ENCODE results near the gene TKFC. TPM values are rescaled to one million over a fixed set of nuclear protein-coding genes. Genes with fewer than 3 reads are reported as not detected.

The TKFC gene
- polyA plus RNA-seq, 1 experiment: 37.6 TPM

DNA sequence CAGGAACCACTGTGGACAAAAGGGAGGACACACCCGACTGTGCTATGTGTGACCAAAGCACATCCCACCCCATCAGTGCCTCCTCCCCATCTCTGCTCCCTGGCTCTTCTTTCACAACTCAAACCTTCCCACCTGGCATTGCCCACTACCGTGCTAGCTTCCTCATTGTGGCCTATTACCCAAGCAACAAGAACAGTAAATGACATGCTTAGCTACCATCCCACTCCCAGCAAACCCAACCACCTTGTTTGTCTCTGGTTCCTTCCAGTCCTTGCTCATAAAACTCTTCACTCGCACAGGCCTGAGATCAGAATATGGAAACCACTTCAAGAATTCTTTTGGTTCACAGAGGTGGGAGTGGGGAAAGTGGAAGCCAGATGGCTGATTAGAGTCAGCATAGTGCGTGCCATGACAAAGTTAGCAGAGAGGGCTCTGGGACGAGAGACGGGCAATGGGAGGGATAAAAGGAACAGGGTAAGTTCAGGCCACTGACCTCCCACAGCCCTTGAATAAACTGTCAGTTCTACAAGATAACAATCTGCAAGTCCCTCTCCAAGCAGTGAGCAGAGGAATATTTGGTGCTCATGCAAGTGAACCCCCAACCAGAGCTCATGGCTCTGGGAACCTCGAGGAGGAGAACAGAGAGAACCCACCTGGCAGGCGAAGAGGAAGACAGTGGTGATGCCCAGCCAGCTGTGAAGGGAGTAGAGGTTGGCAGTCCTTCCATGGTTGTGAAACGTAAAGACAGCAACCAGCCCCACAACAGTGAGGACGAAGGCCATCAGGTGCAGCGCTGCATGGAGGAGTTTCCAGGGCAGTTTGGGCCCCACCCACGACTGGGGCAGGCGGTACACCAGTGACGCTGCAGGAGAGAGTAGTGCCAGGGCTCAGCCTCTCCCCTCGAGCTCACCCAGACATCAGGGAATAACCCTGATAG, 20.4 kb downstream of the TKFC start:
- TF ChIP-seq, protein P1, sequence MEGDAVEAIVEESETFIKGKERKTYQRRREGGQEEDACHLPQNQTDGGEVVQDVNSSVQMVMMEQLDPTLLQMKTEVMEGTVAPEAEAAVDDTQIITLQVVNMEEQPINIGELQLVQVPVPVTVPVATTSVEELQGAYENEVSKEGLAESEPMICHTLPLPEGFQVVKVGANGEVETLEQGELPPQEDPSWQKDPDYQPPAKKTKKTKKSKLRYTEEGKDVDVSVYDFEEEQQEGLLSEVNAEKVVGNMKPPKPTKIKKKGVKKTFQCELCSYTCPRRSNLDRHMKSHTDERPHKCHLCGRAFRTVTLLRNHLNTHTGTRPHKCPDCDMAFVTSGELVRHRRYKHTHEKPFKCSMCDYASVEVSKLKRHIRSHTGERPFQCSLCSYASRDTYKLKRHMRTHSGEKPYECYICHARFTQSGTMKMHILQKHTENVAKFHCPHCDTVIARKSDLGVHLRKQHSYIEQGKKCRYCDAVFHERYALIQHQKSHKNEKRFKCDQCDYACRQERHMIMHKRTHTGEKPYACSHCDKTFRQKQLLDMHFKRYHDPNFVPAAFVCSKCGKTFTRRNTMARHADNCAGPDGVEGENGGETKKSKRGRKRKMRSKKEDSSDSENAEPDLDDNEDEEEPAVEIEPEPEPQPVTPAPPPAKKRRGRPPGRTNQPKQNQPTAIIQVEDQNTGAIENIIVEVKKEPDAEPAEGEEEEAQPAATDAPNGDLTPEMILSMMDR (IDR thresholded peaks at IDR 0.05; ENCODE audit: insufficient read depth, low read depth, low read length): no peak
- Histone ChIP-seq H3K36me3 (ENCODE audit: control insufficient read depth, insufficient read depth, low read length) (peaks cover 13% of the 10 kb centered on the region), H3K4me3 (ENCODE audit: low read depth, low read length) (no peak overlapping the region), H3K27me3 (ENCODE audit: control insufficient read depth, insufficient read depth, low read length) (no peaks in the 10 kb centered on the region)
- POLR2A ChIA-PET: no interaction called here
- DNase-seq (ENCODE audit: low read depth): no peak
- CTCF ChIA-PET: interaction anchor here (1.6 to 2.1 kb wide), 2 partner anchors 17 kb away, joined by 10 to 12 read pairs; no protein-coding TSS in a partner anchor

DNA sequence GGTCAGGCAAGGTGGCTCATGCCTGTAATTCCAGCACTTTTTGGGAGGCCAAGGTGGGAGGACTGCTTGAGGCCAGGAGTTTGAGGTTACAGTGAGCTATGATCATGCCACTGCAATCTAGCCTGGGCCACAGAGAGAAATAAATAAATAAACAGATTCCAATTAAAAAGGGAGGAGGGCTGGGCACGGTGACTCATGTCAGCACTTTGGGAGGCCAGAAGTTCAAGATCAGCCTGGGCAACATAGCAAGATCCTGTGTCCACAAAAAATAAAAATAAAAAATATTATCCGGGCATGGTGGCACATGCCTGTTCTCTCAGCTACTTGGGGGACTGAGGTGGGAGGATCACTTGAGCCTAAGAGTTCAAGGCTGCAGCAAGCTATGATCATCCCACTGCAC, 21.2 kb downstream of the TKFC start:
- no peaks in the 10 kb centered on the region for H3K27me3 ChIP-seq (ENCODE audit: control insufficient read depth, insufficient read depth, low read length)
- DNase-seq (ENCODE audit: low read depth): no peak
- peaks cover 12% of the 10 kb centered on the region for H3K36me3 ChIP-seq (ENCODE audit: control insufficient read depth, insufficient read depth, low read length)
- TF ChIP-seq, protein P1 (IDR thresholded peaks at IDR 0.05; ENCODE audit: insufficient read depth, low read depth, low read length): no peak
- H3K4me3 ChIP-seq (ENCODE audit: low read depth, low read length): no peak overlapping the region
- ChIA-PET POLR2A (no interaction called here), CTCF (interaction anchor here (0.6 to 1.6 kb wide), 3 partner anchors 18 to 555 kb away, joined by 4 to 12 read pairs (median 4); no protein-coding TSS in a partner anchor)

DNA sequence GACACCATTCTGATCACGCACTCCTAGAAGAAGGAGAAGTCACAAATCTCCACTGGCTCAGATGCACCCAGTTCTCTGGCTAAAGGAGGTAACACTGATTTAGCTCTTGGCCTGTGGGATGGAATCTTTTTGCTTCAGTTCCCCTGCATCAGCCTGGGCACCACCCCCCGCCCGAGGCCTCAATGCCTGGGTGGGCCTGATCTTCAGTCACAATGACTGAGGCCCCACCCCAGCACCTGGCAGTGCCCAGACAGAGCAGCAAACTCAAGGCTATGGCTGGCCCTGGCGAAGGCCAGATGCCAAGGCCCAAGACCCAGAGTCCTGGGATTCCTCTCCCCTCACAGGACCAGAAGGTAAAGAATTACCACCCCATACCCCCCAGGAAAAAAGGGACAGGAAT, 23.7 kb downstream of the TKFC start:
- POLR2A ChIA-PET: no interaction called here
- DNase-seq (ENCODE audit: low read depth): no peak
- CTCF ChIA-PET: interaction anchor here (0.7 to 1.2 kb wide), 3 partner anchors 9 to 29 kb away, joined by 3 to 5 read pairs (median 3); no protein-coding TSS in a partner anchor
- Histone ChIP-seq H3K36me3 (ENCODE audit: control insufficient read depth, insufficient read depth, low read length) (peaks cover 1% of the 10 kb centered on the region), H3K27me3 (ENCODE audit: control insufficient read depth, insufficient read depth, low read length) (no peaks in the 10 kb centered on the region), H3K4me3 (ENCODE audit: low read depth, low read length) (no peak overlapping the region)
- TF ChIP-seq, protein P1 (IDR thresholded peaks at IDR 0.05; ENCODE audit: insufficient read depth, low read depth, low read length): no peak

- CTCF ChIA-PET: interaction anchor here (1.0 to 2.1 kb wide), 3 partner anchors 10 to 28 kb away, joined by 3 to 8 read pairs (median 3); no protein-coding TSS in a partner anchor
- TF ChIP-seq, protein P1 (IDR thresholded peaks at IDR 0.05; ENCODE audit: insufficient read depth, low read depth, low read length): no peak
- H3K4me3 ChIP-seq (ENCODE audit: low read depth, low read length): no peak overlapping the region
- H3K36me3 ChIP-seq (ENCODE audit: control insufficient read depth, insufficient read depth, low read length): peaks cover 1% of the 10 kb centered on the region
- DNase-seq (ENCODE audit: low read depth): no peak
- H3K27me3 ChIP-seq (ENCODE audit: control insufficient read depth, insufficient read depth, low read length): no peaks in the 10 kb centered on the region
- POLR2A ChIA-PET: no interaction called here
Observed at GRCh38 chr11:61357233-61357893, 24.3 kb downstream of the TKFC start.

- TF ChIP-seq, protein P1 (IDR thresholded peaks at IDR 0.05; ENCODE audit: insufficient read depth, low read depth, low read length): no peak
- ChIA-PET CTCF (interaction anchor here (1.2 to 2.1 kb wide), 2 partner anchors 22 to 28 kb away, joined by 3 to 8 read pairs; no protein-coding TSS in a partner anchor), POLR2A (no interaction called here)
- no peak for DNase-seq (ENCODE audit: low read depth)
- Histone ChIP-seq H3K27me3 (ENCODE audit: control insufficient read depth, insufficient read depth, low read length) (no peaks in the 10 kb centered on the region), H3K4me3 (ENCODE audit: low read depth, low read length) (no peak overlapping the region), H3K36me3 (ENCODE audit: control insufficient read depth, insufficient read depth, low read length) (no peaks in the 10 kb centered on the region; the same call in 1 of the 2 replicates)
Observed at GRCh38 chr11:61357894-61358239, 24.8 kb downstream of the TKFC start.
